ENCODE data around the gene TMEM132D.

DNA sequence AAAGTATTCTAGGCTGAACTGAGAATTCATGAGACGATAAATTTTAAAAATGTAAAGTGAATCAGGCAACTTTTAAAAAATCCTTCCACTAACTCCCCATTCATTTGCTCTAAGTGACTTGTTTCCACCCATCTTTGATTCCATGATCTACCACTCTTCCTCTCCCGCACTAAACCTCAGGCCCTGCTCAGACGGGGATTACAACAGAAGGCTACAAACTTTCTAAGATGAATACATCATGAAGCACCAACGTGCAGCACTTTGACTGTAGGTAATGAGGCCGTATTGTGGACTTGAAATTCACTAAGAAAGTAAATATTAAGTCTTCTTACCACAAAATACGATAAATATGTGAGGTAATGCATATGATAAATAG lies 30.0 kb downstream of the TMEM132D start:
- TF ChIP-seq EGR2 (tag by site-specific recombination; IDR thresholded peaks at IDR 0.05; ENCODE audit: low read depth) (no peak), BCL11A (tag by site-specific recombination; IDR thresholded peaks at IDR 0.05; ENCODE audit: low read depth) (no peak), ZBTB20 (tag by site-specific recombination; IDR thresholded peaks at IDR 0.05) (no peak), ZBTB7A (tag by site-specific recombination; IDR thresholded peaks at IDR 0.05; ENCODE audit: low read depth) (no peak), ZNF610 (tag by site-specific recombination; IDR thresholded peaks at IDR 0.05; ENCODE audit: borderline replicate concordance) (no peak)
- TF ChIP-seq, protein P1, sequence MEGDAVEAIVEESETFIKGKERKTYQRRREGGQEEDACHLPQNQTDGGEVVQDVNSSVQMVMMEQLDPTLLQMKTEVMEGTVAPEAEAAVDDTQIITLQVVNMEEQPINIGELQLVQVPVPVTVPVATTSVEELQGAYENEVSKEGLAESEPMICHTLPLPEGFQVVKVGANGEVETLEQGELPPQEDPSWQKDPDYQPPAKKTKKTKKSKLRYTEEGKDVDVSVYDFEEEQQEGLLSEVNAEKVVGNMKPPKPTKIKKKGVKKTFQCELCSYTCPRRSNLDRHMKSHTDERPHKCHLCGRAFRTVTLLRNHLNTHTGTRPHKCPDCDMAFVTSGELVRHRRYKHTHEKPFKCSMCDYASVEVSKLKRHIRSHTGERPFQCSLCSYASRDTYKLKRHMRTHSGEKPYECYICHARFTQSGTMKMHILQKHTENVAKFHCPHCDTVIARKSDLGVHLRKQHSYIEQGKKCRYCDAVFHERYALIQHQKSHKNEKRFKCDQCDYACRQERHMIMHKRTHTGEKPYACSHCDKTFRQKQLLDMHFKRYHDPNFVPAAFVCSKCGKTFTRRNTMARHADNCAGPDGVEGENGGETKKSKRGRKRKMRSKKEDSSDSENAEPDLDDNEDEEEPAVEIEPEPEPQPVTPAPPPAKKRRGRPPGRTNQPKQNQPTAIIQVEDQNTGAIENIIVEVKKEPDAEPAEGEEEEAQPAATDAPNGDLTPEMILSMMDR (tag by site-specific recombination; IDR thresholded peaks at IDR 0.05) = no peak
- TF ChIP-seq, protein P2, sequence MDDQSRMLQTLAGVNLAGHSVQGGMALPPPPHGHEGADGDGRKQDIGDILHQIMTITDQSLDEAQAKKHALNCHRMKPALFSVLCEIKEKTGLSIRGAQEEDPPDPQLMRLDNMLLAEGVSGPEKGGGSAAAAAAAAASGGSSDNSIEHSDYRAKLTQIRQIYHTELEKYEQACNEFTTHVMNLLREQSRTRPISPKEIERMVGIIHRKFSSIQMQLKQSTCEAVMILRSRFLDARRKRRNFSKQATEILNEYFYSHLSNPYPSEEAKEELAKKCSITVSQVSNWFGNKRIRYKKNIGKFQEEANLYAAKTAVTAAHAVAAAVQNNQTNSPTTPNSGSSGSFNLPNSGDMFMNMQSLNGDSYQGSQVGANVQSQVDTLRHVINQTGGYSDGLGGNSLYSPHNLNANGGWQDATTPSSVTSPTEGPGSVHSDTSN (CRISPR knock-in tag; IDR thresholded peaks at IDR 0.05) = no peak

Data from HEK293 (cell line).